ENCODE data around the gene PLXNB2.
A peak's percentile ranks its signal among the peaks of the same experiment; 100 is the strongest.

The PLXNB2 gene

GRCh38 chr22:50314081-50314454 is 6.6 kb upstream of the PLXNB2 start:
- no peak overlapping the region for H3K4me3 ChIP-seq (ENCODE audit: low read depth, low read length)
- DNase-seq (ENCODE audit: low read depth): no peak

GRCh38 chr22:50313600-50313999 is 6.2 kb upstream of the PLXNB2 start:
- H3K4me3 ChIP-seq (ENCODE audit: low read depth, low read length): no peak overlapping the region
- DNase-seq (ENCODE audit: low read depth): no peak

- H3K4me3 ChIP-seq (ENCODE audit: low read depth, low read length): no peak overlapping the region
- no peak for DNase-seq (ENCODE audit: low read depth)
Observed at GRCh38 chr22:50313021-50313420, 5.6 kb upstream of the PLXNB2 start.

GRCh38 chr22:50312371-50312770 is 4.9 kb upstream of the PLXNB2 start:
- no peak overlapping the region for H3K4me3 ChIP-seq (ENCODE audit: low read depth, low read length)
- DNase-seq (ENCODE audit: low read depth): no peak

GRCh38 chr22:50311606-50312351 is 4.3 kb upstream of the PLXNB2 start:
- no peak for DNase-seq (ENCODE audit: low read depth)
- H3K4me3 ChIP-seq (ENCODE audit: low read depth, low read length): no peak overlapping the region

- no peak for DNase-seq (ENCODE audit: low read depth)
- H3K4me3 ChIP-seq (ENCODE audit: low read depth, low read length): no peak overlapping the region
Observed at GRCh38 chr22:50310949-50311444, 3.6 kb upstream of the PLXNB2 start.

- DNase-seq (ENCODE audit: low read depth): no peak
- H3K4me3 ChIP-seq (ENCODE audit: low read depth, low read length): no peak overlapping the region
Observed at GRCh38 chr22:50310031-50310722, 2.7 kb upstream of the PLXNB2 start.

GRCh38 chr22:50309601-50309991 is 2.1 kb upstream of the PLXNB2 start:
- no peak for DNase-seq (ENCODE audit: low read depth)
- no peak overlapping the region for H3K4me3 ChIP-seq (ENCODE audit: low read depth, low read length)

- no peak for DNase-seq (ENCODE audit: low read depth)
- no peak overlapping the region for H3K4me3 ChIP-seq (ENCODE audit: low read depth, low read length)
Observed at GRCh38 chr22:50308986-50309600, 1.6 kb upstream of the PLXNB2 start.

GRCh38 chr22:50308597-50308935 is 1.1 kb upstream of the PLXNB2 start:
- H3K4me3 ChIP-seq (ENCODE audit: low read depth, low read length): no peak overlapping the region

GRCh38 chr22:50307890-50308596 is 597 bp upstream of the PLXNB2 start:
- H3K4me3 ChIP-seq (ENCODE audit: low read depth, low read length): no peak overlapping the region
- no peak for DNase-seq (ENCODE audit: low read depth)

More at GRCh38 chr22:50308597-50308935, 1.1 kb upstream of the PLXNB2 start:
- no peak for DNase-seq (ENCODE audit: low read depth)

GRCh38 chr22:50305923-50306566 is 1.4 kb downstream of the PLXNB2 start:
- H3K4me3 ChIP-seq (ENCODE audit: low read depth, low read length): peak overlapping the region; percentile 96
- peak; percentile 88 for DNase-seq (ENCODE audit: low read depth)

- DNase-seq (ENCODE audit: low read depth): no peak
- H3K4me3 ChIP-seq (ENCODE audit: low read depth, low read length): peak overlapping the region; percentile 96
Observed at GRCh38 chr22:50305393-50305922, 2.0 kb downstream of the PLXNB2 start.

GRCh38 chr22:50304528-50305392 is 2.7 kb downstream of the PLXNB2 start:
- DNase-seq (ENCODE audit: low read depth): no peak
- peak overlapping the region; percentile 96 for H3K4me3 ChIP-seq (ENCODE audit: low read depth, low read length)

GRCh38 chr22:50303848-50304527 is 3.5 kb downstream of the PLXNB2 start:
- H3K4me3 ChIP-seq (ENCODE audit: low read depth, low read length): no peak overlapping the region
- DNase-seq (ENCODE audit: low read depth): no peak

- H3K4me3 ChIP-seq (ENCODE audit: low read depth, low read length): no peak overlapping the region
Observed at GRCh38 chr22:50303515-50303847, 4.0 kb downstream of the PLXNB2 start.

GRCh38 chr22:50302564-50302963 is 4.9 kb downstream of the PLXNB2 start:
- no peak overlapping the region for H3K4me3 ChIP-seq (ENCODE audit: low read depth, low read length)
- DNase-seq (ENCODE audit: low read depth): no peak

More at GRCh38 chr22:50303515-50303847, 4.0 kb downstream of the PLXNB2 start:
- DNase-seq (ENCODE audit: low read depth): no peak

- H3K4me3 ChIP-seq (ENCODE audit: low read depth, low read length): no peak overlapping the region
- no peak for DNase-seq (ENCODE audit: low read depth)
Observed at GRCh38 chr22:50302041-50302541, 5.4 kb downstream of the PLXNB2 start.

Data from skeletal muscle cell (primary cell).